CD14-positive monocyte (primary cell): ENCODE measurements around the gene GAREM1. TPM values are rescaled to one million over a fixed set of nuclear protein-coding genes. Genes with fewer than 3 reads are reported as not detected.

Experiments
- DNase-seq, 3 donors: peaks; one replicate each; pipeline ENCODE4 v3.0.0-alpha.2; 2011 to 2022
- H2AFZ ChIP-seq: 2 replicates; pipeline ENCODE4 v1.6.0; 2012; ENCODE audit warnings: mild to moderate bottlenecking, low read depth, low read length, inconsistent platforms; ENCODE audit not compliant: insufficient read depth, poor library complexity, severe bottlenecking
- H3K27ac ChIP-seq, 2 donors: 1 replicate in 1 of 2; 2 replicates in 1 of 2; pipeline ENCODE4 v1.5.1; 2012 to 2013; ENCODE audit warnings: low read length in 2 of 2, control low read depth in 1 of 2, inconsistent platforms in 1 of 2, low read depth in 1 of 2, mild to moderate bottlenecking in 1 of 2
- H3K27me3 ChIP-seq, 2 donors: one replicate each; pipeline versions ENCODE4 v1.6.0 to v1.6.1; 2011 to 2013; ENCODE audit warnings: low read length in 2 of 2; ENCODE audit not compliant: control insufficient read depth in 2 of 2, insufficient read depth in 2 of 2
- H3K36me3 ChIP-seq, 2 donors: replicated peaks in 1 of 2; 1 replicate in 1 of 2; 2 replicates in 1 of 2; pipeline versions ENCODE4 v1.5.1 to v1.6.1; 2012 to 2013; ENCODE audit warnings: low read length in 2 of 2, control low read depth in 1 of 2, inconsistent platforms in 1 of 2, mild to moderate bottlenecking in 1 of 2; ENCODE audit not compliant: insufficient read depth in 2 of 2, control insufficient read depth in 1 of 2
- H3K4me1 ChIP-seq, 2 donors: 1 replicate in 1 of 2; 2 replicates in 1 of 2; pipeline versions ENCODE4 v1.5.1 to v1.6.1; 2012 to 2013; ENCODE audit warnings: low read length in 2 of 2, control low read depth in 1 of 2, inconsistent platforms in 1 of 2, mild to moderate bottlenecking in 1 of 2, moderate library complexity in 1 of 2; ENCODE audit not compliant: insufficient read depth in 2 of 2, control insufficient read depth in 1 of 2
- H3K4me2 ChIP-seq: replicated peaks from 2 replicates; pipeline ENCODE3; 2012; ENCODE audit warnings: low read length, moderate library complexity, mild to moderate bottlenecking; ENCODE audit not compliant: poor library complexity, severe bottlenecking; ENCODE audit errors: extremely low read depth
- H3K4me3 ChIP-seq, 3 experiments: fragments of 200-600 bp in 1 of 3; sonication (generic) in 1 of 3; replicated peaks in 1 of 3; 1 replicate in 2 of 3; 2 replicates in 1 of 3; pipeline ENCODE4 v1.5.1; 2011 to 2013; ENCODE audit warnings: low read length in 3 of 3, mild to moderate bottlenecking in 3 of 3, control low read depth in 2 of 3, low read depth in 2 of 3, inconsistent platforms in 1 of 3, moderate library complexity in 1 of 3
- H3K79me2 ChIP-seq: 2 replicates; pipeline ENCODE4 v1.6.0; 2012; ENCODE audit warnings: mild to moderate bottlenecking, control low read depth, inconsistent platforms, low read length, moderate library complexity; ENCODE audit not compliant: insufficient read depth
- H3K9ac ChIP-seq: 2 replicates; pipeline ENCODE4 v1.6.0; 2017; ENCODE audit warnings: low read length, mild to moderate bottlenecking; ENCODE audit not compliant: insufficient read depth, poor library complexity, severe bottlenecking
- H3K9me3 ChIP-seq, 2 donors: replicated peaks in 1 of 2; 1 replicate in 1 of 2; 2 replicates in 1 of 2; pipeline versions ENCODE4 v1.5.1 to v1.6.1; 2012 to 2013; ENCODE audit warnings: low read length in 2 of 2, control low read depth in 1 of 2; ENCODE audit not compliant: control insufficient read depth in 1 of 2, insufficient read depth in 1 of 2
- H4K20me1 ChIP-seq: 2 replicates; pipeline ENCODE4 v1.6.0; 2012; ENCODE audit warnings: mild to moderate bottlenecking, low read length, control low read depth, moderate library complexity; ENCODE audit not compliant: insufficient read depth
- H3K27ac Mint-ChIP-seq, 7 donors: one replicate each; pipeline ENCODE4 v1.8.0; 2020; ENCODE audit warnings: mild to moderate bottlenecking in 7 of 7, mixed read lengths in 7 of 7, moderate library complexity in 6 of 7, inconsistent platforms in 2 of 7
- H3K27me3 Mint-ChIP-seq, 3 donors: one replicate each; pipeline ENCODE4 v1.8.0; 2021 to 2022; ENCODE audit warnings: low read depth in 3 of 3, mild to moderate bottlenecking in 3 of 3, mixed read lengths in 3 of 3, moderate library complexity in 3 of 3, inconsistent platforms in 1 of 3
- H3K36me3 Mint-ChIP-seq, 2 donors: one replicate each; pipeline ENCODE4 v1.8.0; 2020; ENCODE audit warnings: mixed read lengths in 2 of 2, inconsistent platforms in 1 of 2, mild to moderate bottlenecking in 1 of 2
- H3K4me1 Mint-ChIP-seq: one replicate; pipeline ENCODE4 v1.8.0; 2020; ENCODE audit warnings: mild to moderate bottlenecking, mixed read lengths
- H3K4me3 Mint-ChIP-seq, 2 donors: one replicate each; pipeline ENCODE4 v1.8.0; 2020; ENCODE audit warnings: mild to moderate bottlenecking in 2 of 2, mixed read lengths in 2 of 2, moderate library complexity in 1 of 2
- H3K9me3 Mint-ChIP-seq, 7 donors: one replicate each; pipeline ENCODE4 v1.8.0; 2020 to 2022; ENCODE audit warnings: mixed read lengths in 7 of 7, mild to moderate bottlenecking in 6 of 7, moderate library complexity in 6 of 7, inconsistent platforms in 2 of 7
- WGBS: methylation state at CpG from one replicate; pipeline ENCODE4 v1.1.5; 2013; ENCODE audit warnings: missing lambda C conversion rate; ENCODE audit not compliant: insufficient coverage; 5-methylcytosine and 5-hydroxymethylcytosine counted together
- intact Hi-C, 2 donors: fragments of 100-400 bp; cut with micrococcal nuclease; formaldehyde crosslinking; loops; one replicate each; pipeline versions ENCODE4 v1.15.0 to v1.15.1; 2023
- polyA plus RNA-seq, 3 donors: library from polyadenylated mRNA; depleted of rRNA in 1 of 3; unstranded in 2 of 3; stranded (reverse) in 1 of 3; fragments of 300-500 nt in 2 of 3; fragments of >200 nt in 1 of 3; fragmentation: Illumina TruSeq in 2 of 3; gene quantifications; 1 replicate in 2 of 3; 2 replicates in 1 of 3; pipeline ENCODE4 v1.2.3, GENCODE V29; 2012 to 2021
- TF ChIP-seq, protein P1 (sequence below): fragments of 200-600 bp; IDR thresholded peaks from one replicate; pipeline ENCODE4 v1.8.0; 2022; ENCODE audit warnings: antibody characterized with exemption, mild to moderate bottlenecking

GAREM1 gene
- polyA plus RNA-seq, 3 donors, result 0.24 TPM; not detected in 2

DNA sequence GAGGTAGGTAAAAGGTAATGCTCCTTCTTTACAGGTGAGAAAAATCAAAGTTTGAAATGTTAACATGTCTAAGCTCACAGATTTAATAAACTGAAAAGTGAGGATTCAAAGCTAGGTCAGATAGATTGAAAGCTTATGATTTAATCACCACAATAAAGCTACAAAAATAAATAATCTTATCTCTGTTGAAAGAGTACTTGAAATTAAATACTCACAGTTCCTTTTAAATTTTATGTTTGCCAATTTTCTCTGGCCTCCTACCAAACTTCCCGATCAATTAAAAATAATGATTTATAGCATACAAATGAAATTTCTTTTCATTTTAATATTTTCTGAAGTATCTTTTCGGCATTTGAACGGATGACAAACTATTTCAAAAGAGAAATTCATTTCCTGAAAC, 77.3 kb downstream of the GAREM1 start:
- H3K4me3 Mint-ChIP-seq, result no peak overlapping the region
- Histone ChIP-seq H4K20me1 (no peaks in the 10 kb centered on the region), H3K27ac (no peak overlapping the region), H3K4me2 (no peak overlapping the region), H3K4me3 (no peak overlapping the region), H3K9me3 (no peaks in the 10 kb centered on the region), H3K36me3 (no peaks in the 10 kb centered on the region), H3K27me3 (no peaks in the 10 kb centered on the region), H3K4me1 (no peaks in the 10 kb centered on the region), H3K79me2 (no peaks in the 10 kb centered on the region), H3K9ac (no peak overlapping the region), H2AFZ (no peak overlapping the region)
- no CpG with 5 or more reads among the region's 3 CpGs for WGBS
- no peak for DNase-seq
- intact Hi-C loops, result no loop called here
- TF ChIP-seq, protein P1, sequence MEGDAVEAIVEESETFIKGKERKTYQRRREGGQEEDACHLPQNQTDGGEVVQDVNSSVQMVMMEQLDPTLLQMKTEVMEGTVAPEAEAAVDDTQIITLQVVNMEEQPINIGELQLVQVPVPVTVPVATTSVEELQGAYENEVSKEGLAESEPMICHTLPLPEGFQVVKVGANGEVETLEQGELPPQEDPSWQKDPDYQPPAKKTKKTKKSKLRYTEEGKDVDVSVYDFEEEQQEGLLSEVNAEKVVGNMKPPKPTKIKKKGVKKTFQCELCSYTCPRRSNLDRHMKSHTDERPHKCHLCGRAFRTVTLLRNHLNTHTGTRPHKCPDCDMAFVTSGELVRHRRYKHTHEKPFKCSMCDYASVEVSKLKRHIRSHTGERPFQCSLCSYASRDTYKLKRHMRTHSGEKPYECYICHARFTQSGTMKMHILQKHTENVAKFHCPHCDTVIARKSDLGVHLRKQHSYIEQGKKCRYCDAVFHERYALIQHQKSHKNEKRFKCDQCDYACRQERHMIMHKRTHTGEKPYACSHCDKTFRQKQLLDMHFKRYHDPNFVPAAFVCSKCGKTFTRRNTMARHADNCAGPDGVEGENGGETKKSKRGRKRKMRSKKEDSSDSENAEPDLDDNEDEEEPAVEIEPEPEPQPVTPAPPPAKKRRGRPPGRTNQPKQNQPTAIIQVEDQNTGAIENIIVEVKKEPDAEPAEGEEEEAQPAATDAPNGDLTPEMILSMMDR, result no peak
- H3K27me3 Mint-ChIP-seq, result peaks cover 0 to 7% (median 0%) of the 10 kb centered on the region in 3 donors
- H3K4me1 Mint-ChIP-seq, result no peaks in the 10 kb centered on the region
- no peak overlapping the region for H3K27ac Mint-ChIP-seq
- H3K9me3 Mint-ChIP-seq, result peaks cover 0 to 20% (median 8%) of the 10 kb centered on the region in 7 donors
- H3K36me3 Mint-ChIP-seq, result no peaks in the 10 kb centered on the region

DNA sequence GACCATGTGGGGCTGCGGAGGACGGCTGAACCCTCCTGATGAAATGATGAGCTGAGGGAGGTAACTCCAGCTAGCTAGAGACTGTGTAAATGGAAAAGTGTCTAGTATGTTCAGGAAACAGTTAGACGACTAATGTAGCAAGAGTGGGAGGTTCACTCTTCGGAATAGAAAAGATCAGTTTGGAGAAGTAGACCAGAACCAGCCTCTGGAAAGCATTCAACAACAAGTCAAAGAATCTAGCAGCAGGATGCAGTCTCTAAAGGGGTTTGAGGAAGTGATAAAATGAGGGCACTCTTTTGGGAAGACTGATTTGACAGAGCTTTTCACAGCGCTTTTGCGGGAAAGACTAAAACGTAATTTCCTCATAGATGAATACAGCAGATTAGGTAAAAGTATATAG, 79.6 kb downstream of the GAREM1 start:
- Histone ChIP-seq H3K79me2 (no peaks in the 10 kb centered on the region), H3K27ac (no peak overlapping the region), H4K20me1 (no peaks in the 10 kb centered on the region), H3K4me2 (no peak overlapping the region), H3K9ac (no peak overlapping the region), H3K9me3 (no peaks in the 10 kb centered on the region), H3K27me3 (no peaks in the 10 kb centered on the region), H3K4me3 (no peak overlapping the region), H2AFZ (no peak overlapping the region), H3K4me1 (no peaks in the 10 kb centered on the region), H3K36me3 (no peaks in the 10 kb centered on the region)
- 52% methylated on average over 3 of the region's 7 CpGs for WGBS
- TF ChIP-seq, protein P1, result no peak
- H3K27me3 Mint-ChIP-seq, result peaks cover 0 to 2% (median 0%) of the 10 kb centered on the region in 3 donors
- no peak for DNase-seq
- H3K36me3 Mint-ChIP-seq, result no peaks in the 10 kb centered on the region
- peaks cover 0 to 14% (median 5%) of the 10 kb centered on the region in 7 donors for H3K9me3 Mint-ChIP-seq
- H3K27ac Mint-ChIP-seq, result no peak overlapping the region
- H3K4me3 Mint-ChIP-seq, result no peak overlapping the region
- intact Hi-C loops, result no loop called here
- H3K4me1 Mint-ChIP-seq, result no peaks in the 10 kb centered on the region
